ENCODE data around the gene HLA-DMB.

- TF ChIP-seq CREB5 (CRISPR knock-in tag; IDR thresholded peaks at IDR 0.05; ENCODE audit: low read depth) (no peak), ZNF565 (CRISPR knock-in tag; conservative IDR thresholded peaks at IDR 0.05; ENCODE audit: low read depth) (no peak)
These were observed 8.5 kb downstream of the HLA-DMB start for GRCh38 chr6:32932132-32932868.

Data from SK-N-SH treated with all-trans-retinoic acid at 6 μM for 48 hours (cell line).